ENCODE results near the gene RBM8A. TPM values are rescaled to one million over a fixed set of nuclear protein-coding genes. Genes with fewer than 3 reads are reported as not detected.
"Not testable (repeated sequence)": the region's sequence is repeated elsewhere in the genome, so short reads cannot be mapped to it uniquely, and the experiment has no call there.

The RBM8A gene
- polyA plus RNA-seq, 3 donors: 45.6 to 132 (median 102) TPM

DNA sequence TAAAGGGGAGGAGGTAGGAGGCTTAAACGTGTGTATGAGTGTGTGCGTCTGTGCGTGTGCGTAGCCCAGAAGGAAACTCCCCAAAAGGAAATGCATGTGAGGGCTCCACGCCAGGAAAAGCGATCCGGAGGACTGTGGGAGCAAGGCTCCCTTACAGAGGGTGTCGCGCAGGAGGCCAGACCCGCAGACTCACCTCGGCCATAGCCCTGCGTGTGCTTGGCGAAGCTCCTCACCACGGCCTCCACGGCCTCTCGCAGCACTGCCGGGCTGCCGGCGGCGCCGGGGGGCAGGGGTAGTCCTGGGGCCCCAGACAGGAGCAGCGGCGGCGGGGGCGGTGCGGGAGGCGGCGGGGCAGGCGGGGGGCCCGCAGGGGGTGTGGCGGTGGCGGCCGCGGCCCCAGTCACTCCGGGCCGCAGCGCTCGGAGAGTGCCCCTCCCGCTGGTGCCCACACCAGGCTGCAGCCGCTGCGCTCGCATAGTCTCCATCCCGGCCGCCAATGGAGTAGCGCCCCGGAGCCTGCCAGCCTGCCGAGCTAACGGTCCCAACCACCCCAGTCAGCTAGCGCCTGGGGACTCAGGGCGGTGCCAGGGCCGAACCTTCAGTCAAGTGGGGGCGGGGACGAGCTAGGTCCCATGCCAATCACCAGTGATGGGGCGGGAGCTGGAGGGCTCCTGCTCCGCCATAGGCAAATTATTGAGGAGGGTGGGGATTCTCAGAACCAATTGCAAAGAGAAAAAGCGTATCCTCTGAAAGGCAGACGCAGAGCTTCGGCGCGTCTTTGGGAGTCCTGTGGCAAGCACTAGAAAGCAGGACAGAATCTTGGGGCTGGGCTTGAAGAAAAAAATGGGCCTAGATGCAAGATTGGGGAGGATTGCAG lies 30.4 kb upstream of the RBM8A start, which contains the start of gene LIX1L:
Gene LIX1L, minus strand, starts transcription at position 575 of the 877 bp plus-strand sequence. Its CDS starts 90 bp downstream, at position 485.
- WGBS, 3 donors: 0 to 1% (median 0%) methylated on average over 46 to 60 of the region's 60 CpGs
- peak within 1 kb of the TSS; percentile 51 for H3K27ac ChIP-seq (ENCODE audit: low read depth, low read length)

DNA sequence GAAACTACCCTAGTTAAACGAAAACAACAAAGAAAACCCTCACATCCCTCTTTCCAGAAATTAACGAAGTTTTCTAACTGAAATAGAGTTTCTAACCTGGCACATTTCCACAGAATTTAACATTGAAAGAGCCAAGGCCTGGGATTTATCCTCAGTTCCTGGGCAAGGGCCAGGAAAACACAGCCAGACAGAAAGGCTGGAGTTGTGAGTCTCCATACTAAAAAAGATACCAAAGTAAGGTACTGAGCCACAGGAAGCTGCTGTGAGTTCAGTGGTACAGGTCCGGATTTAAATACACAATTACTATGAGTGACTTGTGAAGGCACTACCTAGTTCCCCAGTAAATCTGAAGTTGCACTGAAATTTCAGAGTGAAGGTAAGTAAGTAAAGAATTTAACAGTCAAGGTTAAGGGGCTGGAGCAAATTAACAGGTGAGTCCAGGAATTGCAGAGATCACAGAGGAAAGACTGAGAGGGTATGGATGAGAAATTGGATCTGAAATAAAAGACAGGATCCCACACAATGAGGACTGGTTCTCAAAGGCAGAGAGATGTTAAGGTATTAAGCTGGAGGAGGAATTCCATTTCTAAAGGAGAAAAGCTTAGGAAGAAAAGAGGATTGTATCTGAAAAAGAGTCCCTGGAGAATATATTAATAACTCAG lies 29.6 kb upstream of the RBM8A start:
- 1 to 5% (median 2%) methylated on average over 3 of the region's 3 CpGs for WGBS, 3 donors

DNA sequence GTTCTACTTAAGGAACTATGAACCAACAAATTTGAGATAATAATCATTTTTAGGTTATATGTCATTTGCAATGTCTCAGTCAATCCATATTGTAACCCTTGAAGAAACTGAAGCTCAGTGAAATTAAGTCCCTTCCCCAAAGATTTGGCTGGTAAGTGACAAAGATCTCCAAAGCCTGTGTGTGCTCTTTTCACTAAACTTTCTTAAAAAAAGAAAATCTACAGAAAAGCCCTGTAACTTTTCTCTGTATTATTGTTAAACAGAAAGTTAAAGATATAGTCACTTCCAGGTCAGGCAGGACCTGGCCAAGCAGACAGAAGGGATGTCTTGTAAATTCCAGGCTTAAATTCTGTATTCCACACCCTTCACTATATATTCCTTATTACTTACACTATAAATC lies 29.1 kb upstream of the RBM8A start:
- H3K27ac ChIP-seq (ENCODE audit: low read depth, low read length): no peak overlapping the region

More for the DNA sequence above, 29.6 kb upstream of the RBM8A start:
- peak overlapping the region; percentile 51 for H3K27ac ChIP-seq (ENCODE audit: low read depth, low read length)

DNA sequence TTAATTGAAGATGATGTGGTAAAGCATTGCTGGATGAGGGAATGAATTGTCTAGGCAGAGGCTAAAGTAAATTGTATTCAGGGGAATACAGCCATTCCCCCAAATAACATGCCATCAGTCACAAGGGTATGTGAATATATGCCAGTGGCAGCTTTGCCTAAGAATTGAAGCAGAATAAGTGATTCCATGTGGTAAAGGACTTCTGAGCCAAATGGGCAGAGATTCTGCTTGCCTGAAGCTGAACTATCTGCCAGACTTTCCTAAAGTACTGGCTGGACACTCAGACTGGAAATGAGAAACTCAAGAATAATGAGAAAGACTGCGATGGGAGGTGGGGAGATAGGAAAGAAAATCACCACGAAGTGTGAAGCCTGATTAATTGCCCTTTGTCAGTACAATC lies 28.2 kb upstream of the RBM8A start:
- H3K27ac ChIP-seq (ENCODE audit: low read depth, low read length): no peak overlapping the region
- WGBS, 3 donors: 24 to 38% (median 33%) methylated on average over 2 of the region's 2 CpGs

DNA sequence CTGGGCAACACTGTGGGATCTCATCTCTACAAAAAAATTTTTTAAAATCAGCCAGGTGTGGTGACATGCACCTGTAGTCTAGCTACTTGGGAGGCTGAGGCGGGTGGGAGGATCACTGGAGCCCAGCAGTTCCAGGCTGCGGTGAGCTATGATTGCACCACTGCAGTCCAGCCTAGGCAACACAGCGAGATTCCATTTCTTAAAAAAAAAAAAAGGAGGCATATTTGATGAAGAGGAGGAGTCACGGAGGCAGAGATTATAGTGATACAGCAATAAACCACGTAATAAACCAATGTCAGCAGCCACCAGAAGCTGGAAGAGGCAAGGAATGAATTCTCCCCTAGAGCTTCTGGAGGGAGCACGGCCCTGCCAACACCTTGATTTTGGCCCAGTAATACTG lies 26.6 kb upstream of the RBM8A start:
- 82 to 91% (median 88%) methylated on average over 6 of the region's 6 CpGs for WGBS, 3 donors
- H3K27ac ChIP-seq (ENCODE audit: low read depth, low read length): no peak overlapping the region

DNA sequence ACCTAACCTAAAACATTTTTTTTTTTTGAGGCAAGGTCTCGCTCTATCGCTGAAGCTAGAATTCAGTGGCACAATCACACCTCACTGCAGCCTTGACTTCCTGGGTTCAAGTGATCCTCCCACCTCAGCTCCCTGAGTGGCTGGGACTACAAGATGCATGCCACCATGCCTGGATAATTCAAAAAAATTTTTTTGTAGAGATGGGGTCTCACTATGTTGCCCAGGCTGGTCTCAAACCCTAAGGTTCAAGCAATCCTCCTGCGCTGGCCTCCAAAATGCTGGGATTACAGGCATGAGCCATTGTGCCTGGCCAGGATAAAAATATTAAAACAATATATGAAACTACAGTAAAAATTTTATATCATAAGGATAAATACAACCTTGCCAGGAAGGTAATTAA lies 25.6 kb upstream of the RBM8A start:
- WGBS, 3 donors: 96 to 99% (median 98%) methylated on average over 3 of the region's 3 CpGs
- no peak overlapping the region for H3K27ac ChIP-seq (ENCODE audit: low read depth, low read length)

DNA sequence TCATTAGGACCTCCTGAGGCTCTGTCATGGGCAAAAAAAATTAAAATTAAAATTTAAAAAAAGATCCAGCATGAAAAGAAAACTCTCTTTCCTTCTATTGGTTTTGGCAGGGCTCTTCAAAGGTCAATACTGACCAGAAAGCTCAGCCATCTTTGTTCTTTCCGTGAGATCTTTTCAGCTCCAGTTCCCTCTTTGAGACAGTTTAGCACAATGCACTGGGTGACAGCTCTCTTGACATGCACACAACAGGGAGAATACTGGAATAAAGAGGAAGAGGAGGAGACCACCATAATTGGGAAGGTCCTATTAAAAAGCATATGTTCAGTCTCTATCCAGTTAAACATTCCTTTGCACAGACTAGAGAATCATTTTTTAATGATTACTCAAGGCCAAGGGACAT lies 24.2 kb upstream of the RBM8A start:
- WGBS, 3 donors: 84 to 96% (median 93%) methylated on average over 1 of the region's 1 CpG
- no peak overlapping the region for H3K27ac ChIP-seq (ENCODE audit: low read depth, low read length)

DNA sequence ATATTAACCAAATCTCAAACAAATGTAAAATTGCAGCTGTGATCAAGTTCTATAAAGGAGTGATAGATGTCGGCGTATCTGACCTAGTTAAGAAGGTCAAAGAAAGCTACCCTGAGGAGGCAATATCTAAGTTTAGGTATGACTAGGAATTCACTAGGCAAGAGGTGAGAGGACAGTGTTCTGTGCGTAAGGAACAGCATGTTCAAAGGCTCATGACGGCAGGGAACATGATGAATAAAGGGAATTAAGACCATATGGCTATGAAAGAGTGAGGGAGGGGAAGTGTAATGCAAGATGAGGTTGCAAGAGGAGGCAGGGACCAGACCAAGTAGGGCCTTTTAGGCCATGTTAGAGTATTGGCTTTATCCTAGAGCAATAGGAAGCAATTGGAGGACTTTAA lies 21.9 kb upstream of the RBM8A start:
- H3K27ac ChIP-seq (ENCODE audit: low read depth, low read length): no peak overlapping the region
- 86 to 93% (median 89%) methylated on average over 4 of the region's 4 CpGs for WGBS, 3 donors

DNA sequence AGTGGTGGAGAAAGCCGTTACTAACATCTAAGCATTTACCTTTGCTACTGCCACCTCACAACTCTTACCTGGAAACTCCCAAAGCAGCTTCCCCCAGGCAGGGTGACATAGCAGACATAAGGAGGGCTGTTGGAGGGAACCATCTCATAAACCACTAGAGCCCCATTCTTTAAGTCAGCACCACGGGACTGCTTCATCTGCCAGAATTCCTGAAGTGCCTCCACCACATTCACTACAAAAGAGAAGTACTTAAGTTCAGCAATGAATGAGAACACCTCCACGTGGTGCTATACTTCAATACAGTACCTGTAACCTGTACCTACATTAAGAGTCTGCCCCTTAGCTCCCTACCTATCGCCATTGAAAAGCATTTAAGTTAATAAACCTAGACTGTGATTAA lies 20.3 kb upstream of the RBM8A start:
- 77 to 89% (median 78%) methylated on average over 4 of the region's 4 CpGs for WGBS, 3 donors
- no peak overlapping the region for H3K27ac ChIP-seq (ENCODE audit: low read depth, low read length)

DNA sequence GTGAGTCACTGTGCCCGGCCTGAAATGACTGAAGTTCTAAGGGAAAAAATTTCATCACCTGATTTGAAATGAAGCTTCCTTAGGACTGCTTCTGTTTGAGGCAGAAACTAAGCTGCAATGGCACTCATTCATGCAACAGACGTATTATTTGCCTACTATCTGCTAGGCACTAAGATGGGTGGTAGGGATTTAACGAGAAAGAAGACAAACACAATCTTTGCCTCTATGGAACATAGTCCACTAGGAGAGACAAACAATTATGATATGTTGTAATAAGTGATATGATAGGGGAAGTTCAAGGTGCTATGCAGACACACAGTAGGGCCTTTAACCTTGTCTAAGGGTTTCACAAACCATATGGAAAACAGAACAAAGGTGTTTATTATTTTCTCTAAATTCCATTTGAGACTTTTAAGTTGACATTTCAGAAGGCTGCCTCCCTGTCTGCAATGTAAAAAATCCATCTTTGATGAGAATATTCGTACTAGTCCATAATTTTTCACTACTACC lies 19.2 kb upstream of the RBM8A start:
- 89 to 95% (median 94%) methylated on average over 4 of the region's 4 CpGs for WGBS, 3 donors

DNA sequence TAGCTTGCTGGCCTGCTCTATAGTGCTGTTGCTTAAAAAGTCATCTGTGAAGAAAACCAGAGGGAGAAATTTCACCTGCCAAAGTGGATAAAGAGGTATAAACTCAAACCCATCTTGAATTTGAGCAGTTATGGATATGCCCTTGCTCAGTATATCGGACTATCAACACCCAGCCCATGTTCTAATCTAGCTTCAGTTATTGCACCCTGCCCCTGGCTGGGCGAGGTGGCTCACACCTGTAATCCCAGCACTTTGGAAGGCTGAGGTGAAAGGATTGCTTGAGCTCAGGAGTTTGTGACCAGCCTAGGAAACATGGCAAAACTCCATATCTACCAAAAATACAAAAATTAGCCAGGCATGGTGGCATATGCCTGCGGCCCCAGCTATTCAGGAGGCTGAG lies 17.2 kb upstream of the RBM8A start:
- no peak overlapping the region for H3K27ac ChIP-seq (ENCODE audit: low read depth, low read length)
- 79 to 97% (median 82%) methylated on average over 3 of the region's 3 CpGs for WGBS, 3 donors

More for the DNA sequence above, 19.2 kb upstream of the RBM8A start:
- no peak overlapping the region for H3K27ac ChIP-seq (ENCODE audit: low read depth, low read length)

DNA sequence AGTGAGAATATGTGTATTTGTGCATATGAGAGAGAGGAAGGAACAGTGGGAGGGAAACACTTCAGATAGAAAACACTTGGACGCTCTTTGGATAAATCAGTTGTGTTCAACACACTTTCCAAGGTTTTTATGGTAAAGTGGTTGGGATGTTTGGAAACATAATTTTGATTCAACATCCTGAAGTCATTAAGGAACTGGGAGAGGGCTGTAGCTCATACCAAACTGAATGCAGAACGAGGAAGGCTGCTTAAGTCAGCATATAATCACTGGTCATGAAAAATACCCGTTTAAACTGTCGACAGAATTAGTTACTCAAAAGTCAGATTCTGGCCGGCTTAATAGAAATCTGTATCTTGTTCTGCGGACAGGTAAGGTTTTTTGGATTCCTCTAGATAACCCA lies 15.6 kb upstream of the RBM8A start:
- 87 to 90% (median 89%) methylated on average over 6 of the region's 6 CpGs for WGBS, 3 donors
- H3K27ac ChIP-seq (ENCODE audit: low read depth, low read length): no peak overlapping the region

DNA sequence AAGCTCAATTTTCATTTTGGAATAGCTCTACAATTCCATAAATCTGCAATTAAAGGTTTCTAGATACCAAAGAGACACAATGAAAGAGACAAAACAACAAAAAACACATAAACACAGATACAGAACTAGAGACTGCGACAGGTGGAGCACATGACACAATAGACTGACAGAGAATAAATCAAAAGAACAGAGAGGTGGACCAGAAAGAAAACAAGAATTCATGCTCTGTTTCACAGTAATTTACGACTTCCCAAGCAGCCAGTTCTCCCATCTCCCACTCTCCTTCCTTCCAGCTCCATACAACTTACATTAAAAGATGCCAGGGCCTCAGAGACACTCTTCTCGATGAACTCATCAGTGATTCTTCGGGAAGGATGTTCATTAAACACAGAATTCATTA lies 15.1 kb upstream of the RBM8A start:
- no peak overlapping the region for H3K27ac ChIP-seq (ENCODE audit: low read depth, low read length)
- WGBS, 3 donors: 86 to 89% (median 88%) methylated on average over 4 of the region's 4 CpGs

DNA sequence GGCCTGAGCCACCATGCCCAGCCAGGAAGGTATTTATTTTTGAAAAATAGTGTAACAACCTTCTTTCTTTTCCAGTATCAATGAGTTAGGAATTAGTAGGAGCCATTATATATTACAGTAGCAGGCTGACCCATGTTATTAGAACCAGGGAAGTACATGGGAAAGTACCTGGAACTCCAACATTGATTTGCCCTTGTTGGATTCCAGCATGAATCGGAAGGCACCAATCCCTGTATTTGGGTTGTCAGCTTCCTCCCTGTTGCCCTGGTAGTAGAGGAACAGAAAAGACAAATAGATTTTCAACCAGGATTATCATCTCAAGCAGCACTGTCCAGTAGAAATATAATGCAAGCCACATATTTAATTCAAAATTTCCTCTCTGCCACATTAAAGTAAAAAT lies 10.2 kb upstream of the RBM8A start:
- no peak overlapping the region for H3K27ac ChIP-seq (ENCODE audit: low read depth, low read length)
- WGBS, 3 donors: 79 to 92% (median 92%) methylated on average over 1 of the region's 1 CpG

DNA sequence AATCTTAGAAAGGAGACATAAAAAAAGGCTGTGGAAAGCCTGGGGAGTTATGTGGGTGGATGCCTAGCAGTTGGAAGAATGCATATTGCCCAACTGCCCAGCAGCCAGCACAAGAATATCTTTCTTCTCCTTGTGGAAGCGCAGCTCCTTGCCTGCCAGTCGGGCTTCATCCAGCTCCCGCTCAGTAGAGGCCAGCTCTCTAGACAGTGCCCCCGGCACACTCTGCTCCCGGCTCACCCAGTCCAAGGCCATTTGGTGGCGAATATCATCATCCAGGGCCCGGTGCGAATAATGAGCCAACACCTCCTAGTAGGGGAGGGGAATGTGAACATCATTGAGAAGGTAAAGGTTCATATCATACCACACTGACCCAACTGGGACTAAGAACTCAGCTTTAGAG lies 9.0 kb upstream of the RBM8A start:
- no peak overlapping the region for H3K27ac ChIP-seq (ENCODE audit: low read depth, low read length)
- WGBS, 3 donors: 73 to 91% (median 86%) methylated on average over 8 of the region's 8 CpGs

DNA sequence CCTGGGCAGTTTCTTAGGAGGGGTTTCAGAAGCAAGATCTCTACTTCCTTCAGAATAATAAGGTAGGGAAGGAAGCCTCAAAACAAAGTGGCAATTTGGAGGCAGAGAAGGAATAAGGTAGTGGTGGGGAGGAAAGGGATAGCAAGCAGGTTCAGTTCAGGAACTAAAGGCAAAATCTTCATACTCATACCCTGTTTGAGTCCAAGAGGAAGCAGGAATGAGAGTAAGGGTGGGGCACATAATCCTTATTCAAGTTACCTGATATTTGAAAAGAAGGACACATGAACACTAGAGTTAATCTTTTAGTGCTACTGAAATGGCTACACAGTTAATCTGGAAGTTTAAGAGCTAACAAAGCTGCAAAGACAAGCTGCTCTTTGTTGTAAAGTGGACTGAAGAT lies 8.4 kb upstream of the RBM8A start:
- no peak overlapping the region for H3K27ac ChIP-seq (ENCODE audit: low read depth, low read length)

DNA sequence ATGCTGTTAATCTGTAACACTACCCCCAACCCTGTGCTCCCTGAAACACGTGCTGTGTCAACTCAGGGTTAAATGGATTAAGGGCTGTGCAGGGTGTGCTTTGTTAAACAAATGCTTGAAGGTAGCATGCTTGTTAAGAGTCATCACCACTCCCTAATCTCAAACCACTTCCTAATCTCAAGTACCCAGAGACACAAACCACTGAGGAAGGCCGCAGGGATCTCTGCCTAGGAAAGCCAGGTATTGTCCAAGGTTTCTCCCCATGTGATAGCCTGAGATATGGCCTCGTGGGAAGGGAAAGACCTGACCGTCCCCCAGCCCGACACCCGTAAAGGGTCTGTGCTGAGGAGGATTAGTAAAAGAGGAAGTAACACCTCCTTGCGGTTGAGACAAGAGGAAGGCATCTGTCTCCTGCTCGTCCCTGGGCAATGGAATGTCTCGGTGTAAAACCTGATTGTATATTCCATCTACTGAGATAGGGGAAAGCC lies 5.3 kb upstream of the RBM8A start:
- WGBS, 3 donors: 33 to 68% (median 35%) methylated on average over 9 of the region's 9 CpGs
- H3K27ac ChIP-seq (ENCODE audit: low read depth, low read length): not testable (repeated sequence)

DNA sequence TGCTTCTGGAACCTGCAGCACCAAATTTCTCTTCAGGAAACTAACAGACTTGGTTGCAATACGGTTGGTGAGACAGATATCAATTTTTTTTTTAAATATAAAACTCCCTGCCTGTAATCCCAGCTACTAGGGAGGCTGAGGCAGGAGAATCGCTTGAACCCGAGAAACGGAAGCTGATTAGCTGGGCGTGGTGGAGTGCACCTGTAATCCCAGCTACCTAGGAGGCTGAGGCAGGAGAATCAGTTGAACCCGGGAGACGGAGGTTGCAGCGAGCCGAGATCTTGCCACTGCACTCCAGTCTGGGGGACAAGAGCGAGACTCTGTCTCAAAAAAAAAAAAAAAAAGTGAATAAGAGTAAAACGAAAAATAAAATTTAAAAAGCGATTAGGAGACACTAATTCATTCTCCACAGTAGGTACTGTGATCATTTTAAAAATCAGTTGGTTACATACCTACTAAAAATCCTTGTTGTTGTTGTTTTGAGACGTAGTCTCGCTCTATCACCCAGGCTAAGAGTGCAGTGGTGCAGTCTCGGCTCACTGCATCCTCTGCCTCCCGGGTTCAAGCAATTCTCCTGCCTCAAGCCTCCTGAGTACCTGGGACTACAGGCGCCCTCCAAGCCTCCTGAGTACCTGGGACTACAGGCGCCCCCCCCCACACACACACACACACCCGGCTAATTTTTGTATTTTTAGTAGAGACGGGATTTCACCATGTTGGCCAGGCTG lies 796 bp upstream of the RBM8A start:
- peak overlapping the region; percentile 88 for H3K27ac ChIP-seq (ENCODE audit: low read depth, low read length)
- 59 to 65% (median 62%) methylated on average over 20 of the region's 20 CpGs for WGBS, 3 donors

DNA sequence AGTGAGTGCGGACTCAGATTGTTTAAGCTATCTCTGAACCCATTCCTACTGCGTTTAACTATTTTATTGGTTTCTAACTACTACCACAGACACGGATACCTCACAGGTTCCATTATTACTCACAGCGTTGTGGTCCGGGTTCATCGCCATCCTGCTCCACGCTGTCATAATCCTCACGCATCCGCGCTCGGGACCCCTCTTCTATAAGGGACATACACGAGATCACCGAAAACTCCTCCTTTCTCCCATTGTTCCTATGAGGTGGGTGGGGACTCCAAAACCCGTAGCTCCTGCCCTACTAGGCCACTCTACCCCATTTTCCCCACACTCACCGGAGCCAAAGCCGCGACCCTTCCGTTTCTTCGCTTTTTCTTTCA lies 610 bp downstream of the RBM8A start:
- H3K27ac ChIP-seq (ENCODE audit: low read depth, low read length): peak overlapping the region; percentile 9
- WGBS, 3 donors: 3 to 8% (median 6%) methylated on average over 19 of the region's 19 CpGs

All from adipose tissue (tissue), 3 donors.